Spleen (tissue), 11 donors: ENCODE measurements around the gene COL8A2. TPM values are rescaled to one million over a fixed set of nuclear protein-coding genes. Genes with fewer than 3 reads are reported as not detected.
"Not testable (repeated sequence)": the region's sequence is repeated elsewhere in the genome, so short reads cannot be mapped to it uniquely, and the experiment has no call there.

ENCODE experiments used
- DNase-seq: peaks from one replicate; pipeline ENCODE4 v3.0.0-alpha.2; 2020
- H3K27ac ChIP-seq, 8 donors: fragments of 200-600 bp; sonication (generic) in 7 of 8; 1 replicate in 4 of 8; 2 replicates in 4 of 8; pipeline versions ENCODE4 v1.5.0 to v1.8.0; 2016 to 2021; ENCODE audit warnings: inconsistent platforms in 4 of 8, mild to moderate bottlenecking in 4 of 8, moderate library complexity in 1 of 8
- H3K27me3 ChIP-seq, 7 donors: fragments of 200-600 bp; sonication (generic) in 6 of 7; replicated peaks in 1 of 7; 1 replicate in 4 of 7; 2 replicates in 3 of 7; pipeline versions ENCODE4 v1.5.0 to v1.8.0; 2016 to 2021; ENCODE audit warnings: inconsistent platforms in 3 of 7, mild to moderate bottlenecking in 1 of 7
- H3K36me3 ChIP-seq, 6 donors: fragments of 200-600 bp; sonication (generic) in 5 of 6; 1 replicate in 4 of 6; 2 replicates in 2 of 6; pipeline versions ENCODE4 v1.5.0 to v1.8.0; 2016 to 2021; ENCODE audit warnings: inconsistent platforms in 2 of 6
- H3K4me1 ChIP-seq, 6 donors: fragments of 200-600 bp; sonication (generic) in 5 of 6; 1 replicate in 3 of 6; 2 replicates in 3 of 6; pipeline versions ENCODE4 v1.5.0 to v1.8.0; 2016 to 2021; ENCODE audit warnings: inconsistent platforms in 3 of 6
- H3K4me3 ChIP-seq, 8 donors: fragments of 200-600 bp; sonication (generic) in 7 of 8; 1 replicate in 4 of 8; 2 replicates in 4 of 8; pipeline versions ENCODE4 v1.5.0 to v1.8.0; 2016 to 2021; ENCODE audit warnings: inconsistent platforms in 4 of 8, mild to moderate bottlenecking in 4 of 8, moderate library complexity in 2 of 8
- H3K9me3 ChIP-seq, 8 donors: fragments of 200-600 bp; sonication (generic) in 7 of 8; 1 replicate in 4 of 8; 2 replicates in 4 of 8; pipeline versions ENCODE4 v1.5.0 to v1.8.0; 2016 to 2021; ENCODE audit warnings: inconsistent platforms in 4 of 8
- POLR2A ChIP-seq, 3 donors: fragments of 450-650 bp; IDR thresholded peaks; one replicate each; pipeline ENCODE4 v1.5.1; 2017; ENCODE audit warnings: antibody characterized with exemption in 3 of 3, mild to moderate bottlenecking in 1 of 3
- POLR2AphosphoS5 ChIP-seq, 3 donors: sonication (generic); formaldehyde crosslinking; IDR thresholded peaks; one replicate each; pipeline ENCODE4 v1.5.1; 2017; ENCODE audit warnings: antibody characterized with exemption in 3 of 3
- WGBS, 5 donors: extraction: QIAGEN DNeasy Blood & Tissue Kit in 3 of 5; methylation state at CpG; one replicate each; pipeline versions ENCODE4 v1.1.5 to v1.1.7; 2013 to 2018; 5-methylcytosine and 5-hydroxymethylcytosine counted together
- intact Hi-C: fragments of 100-400 bp; cut with DNase I; formaldehyde crosslinking; loops from one replicate; pipeline ENCODE4 v1.15.0; 2023; ENCODE audit warnings: low total_unique reads
- polyA plus RNA-seq, 3 donors: library from polyadenylated mRNA; stranded (reverse); fragments of 200-250 nt; gene quantifications; one replicate each; pipeline ENCODE4 v1.2.1, GENCODE V29; 2013
- total RNA-seq, 7 donors: library from RNA; depleted of rRNA in 3 of 7; stranded (reverse); fragments of >200 nt in 3 of 7; fragmentation: NEBNext Ultra II Directional in 4 of 7; extraction: Animal tissue kit (Norgen Biotek cat#: 25700) in 4 of 7; gene quantifications; one replicate each; pipeline versions ENCODE4 v1.1.0 to v1.2.1, GENCODE V29; 2016 to 2021
- TF ChIP-seq, protein P1 (sequence below), 11 experiments: fragments of 200-600 bp in 7 of 11; fragments of 450-650 bp in 4 of 11; sonication (generic) in 4 of 11; IDR thresholded peaks in 8 of 11; conservative IDR thresholded peaks in 3 of 11; 1 replicate in 7 of 11; 2 replicates in 4 of 11; pipeline versions ENCODE4 v1.4.0 to v1.8.0; 2016 to 2021; ENCODE audit warnings: antibody characterized with exemption in 11 of 11, inconsistent platforms in 4 of 11, mild to moderate bottlenecking in 1 of 11
- donor health status: healthy with polysubstance abuse.
- donor health status: DM: no; HTN: no; CAD: no; lungs with moderate emphysema.
- donor health status: DM: no; HTN: no; CAD: no.
- donor health status: Bipolar disorder and iron deficiency.
- donor health status: healthy.
- donor health status: DM: no; HTN: no; CAD: no.
- donor health status: DM: yes; HTN: yes; CAD: no.

The COL8A2 gene
- total and polyA plus RNA-seq, 10 donors: 2.1 to 32.0 (median 9.9) TPM

DNA sequence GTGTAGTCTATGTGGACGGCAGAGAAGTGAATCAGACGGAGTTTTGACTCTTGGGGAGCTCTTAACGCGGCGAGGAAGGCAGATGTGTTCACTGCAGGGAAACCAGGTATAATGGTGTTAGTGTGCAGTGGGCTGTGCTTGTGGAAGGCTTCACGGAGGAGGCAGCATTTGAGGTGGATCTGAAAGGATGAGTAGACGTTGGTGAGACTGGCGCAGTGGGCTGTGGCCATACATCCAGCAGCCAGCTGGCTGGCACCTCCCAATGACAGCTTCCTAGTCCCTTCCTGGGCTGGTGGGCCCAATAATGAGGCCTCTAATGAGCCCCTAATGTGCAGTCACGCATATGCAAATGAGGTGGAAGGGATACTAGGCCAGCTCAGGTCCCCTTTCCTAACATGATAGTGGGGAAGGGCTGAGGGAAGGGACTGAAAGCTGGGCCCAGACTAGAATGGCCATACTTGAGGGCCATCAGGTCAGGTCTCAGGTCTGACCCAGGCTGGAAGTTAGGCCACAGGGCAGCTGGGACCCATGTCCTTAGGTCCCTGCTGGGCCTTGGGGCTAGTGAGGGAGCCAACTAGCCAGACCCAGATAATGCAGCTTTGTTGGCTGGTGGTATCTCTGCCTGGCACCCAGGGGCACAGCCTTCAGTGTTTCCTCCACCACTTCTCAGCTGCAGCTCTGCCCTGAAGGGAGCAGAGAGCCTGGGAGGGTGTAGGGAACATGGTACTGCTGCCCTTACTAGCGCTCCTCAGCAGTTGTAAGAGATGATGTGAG lies 34.8 kb upstream of the COL8A2 start:
- no peak for DNase-seq
- no peaks in the 10 kb centered on the region for H3K9me3 ChIP-seq
- peak overlapping the region in 3 of 8 donors; percentile 7 to 68 (median 30) for H3K4me3 ChIP-seq
- intact Hi-C loops: loop anchor here (10.0 kb wide), 2 partner anchors 65 to 125 kb away; partner anchors contain the start of gene THRAP3
- WGBS, 5 donors: 82 to 85% (median 82%) methylated on average over 10 of the region's 10 CpGs
- peak overlapping the region; percentile 86 to 100 (median 90) for H3K27ac ChIP-seq
- peaks cover 62 to 88% (median 84%) of the 10 kb centered on the region in 6 donors for H3K4me1 ChIP-seq
- TF ChIP-seq, protein P1, sequence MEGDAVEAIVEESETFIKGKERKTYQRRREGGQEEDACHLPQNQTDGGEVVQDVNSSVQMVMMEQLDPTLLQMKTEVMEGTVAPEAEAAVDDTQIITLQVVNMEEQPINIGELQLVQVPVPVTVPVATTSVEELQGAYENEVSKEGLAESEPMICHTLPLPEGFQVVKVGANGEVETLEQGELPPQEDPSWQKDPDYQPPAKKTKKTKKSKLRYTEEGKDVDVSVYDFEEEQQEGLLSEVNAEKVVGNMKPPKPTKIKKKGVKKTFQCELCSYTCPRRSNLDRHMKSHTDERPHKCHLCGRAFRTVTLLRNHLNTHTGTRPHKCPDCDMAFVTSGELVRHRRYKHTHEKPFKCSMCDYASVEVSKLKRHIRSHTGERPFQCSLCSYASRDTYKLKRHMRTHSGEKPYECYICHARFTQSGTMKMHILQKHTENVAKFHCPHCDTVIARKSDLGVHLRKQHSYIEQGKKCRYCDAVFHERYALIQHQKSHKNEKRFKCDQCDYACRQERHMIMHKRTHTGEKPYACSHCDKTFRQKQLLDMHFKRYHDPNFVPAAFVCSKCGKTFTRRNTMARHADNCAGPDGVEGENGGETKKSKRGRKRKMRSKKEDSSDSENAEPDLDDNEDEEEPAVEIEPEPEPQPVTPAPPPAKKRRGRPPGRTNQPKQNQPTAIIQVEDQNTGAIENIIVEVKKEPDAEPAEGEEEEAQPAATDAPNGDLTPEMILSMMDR (IDR thresholded peaks at IDR 0.05 in 8 of 11, conservative IDR thresholded peaks at IDR 0.05 in 3 of 11): no peak
- TF ChIP-seq POLR2AphosphoS5 (IDR thresholded peaks at IDR 0.05) (no peak), POLR2A (IDR thresholded peaks at IDR 0.05) (no peak)
- H3K36me3 ChIP-seq: peaks cover 0 to 14% (median 0%) of the 10 kb centered on the region in 6 donors
- no peaks in the 10 kb centered on the region for H3K27me3 ChIP-seq

DNA sequence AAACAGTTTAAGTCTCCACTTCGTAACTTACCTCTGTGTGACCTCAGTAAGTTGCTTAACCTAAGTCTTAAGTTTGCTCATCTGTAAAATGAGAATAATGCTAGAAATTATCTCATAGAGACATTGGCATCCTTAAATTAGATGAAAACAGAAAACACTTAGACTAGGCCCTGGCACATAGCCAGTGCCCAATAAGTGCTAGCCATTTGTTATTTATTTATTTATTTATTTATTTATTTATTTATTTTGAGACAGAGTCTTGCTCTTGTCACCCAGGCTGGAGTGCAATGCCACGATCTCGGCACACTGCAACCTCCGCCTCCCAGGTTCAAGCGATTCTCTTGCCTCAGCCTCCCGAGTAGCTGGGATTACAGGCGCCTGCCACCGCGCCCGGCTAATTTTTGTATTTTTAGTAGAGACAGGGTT lies 33.8 kb upstream of the COL8A2 start:
- not testable (repeated sequence) for H3K9me3 ChIP-seq, DNase-seq, H3K27me3 ChIP-seq
- peak overlapping the region in 7 of 8 donors; percentile 98 to 100 (median 98) for H3K27ac ChIP-seq
- intact Hi-C loops: loop anchor here (10.0 kb wide), 2 partner anchors 66 to 126 kb away; partner anchors contain the start of gene THRAP3
- peaks cover 64 to 87% (median 80%) of the 10 kb centered on the region in 6 donors for H3K4me1 ChIP-seq
- WGBS, 5 donors: 91 to 94% (median 93%) methylated on average over 10 of the region's 10 CpGs
- peak overlapping the region in 3 of 8 donors; percentile 95 to 97 (median 97) for H3K4me3 ChIP-seq
- peaks cover 0 to 14% (median 0%) of the 10 kb centered on the region in 6 donors for H3K36me3 ChIP-seq

DNA sequence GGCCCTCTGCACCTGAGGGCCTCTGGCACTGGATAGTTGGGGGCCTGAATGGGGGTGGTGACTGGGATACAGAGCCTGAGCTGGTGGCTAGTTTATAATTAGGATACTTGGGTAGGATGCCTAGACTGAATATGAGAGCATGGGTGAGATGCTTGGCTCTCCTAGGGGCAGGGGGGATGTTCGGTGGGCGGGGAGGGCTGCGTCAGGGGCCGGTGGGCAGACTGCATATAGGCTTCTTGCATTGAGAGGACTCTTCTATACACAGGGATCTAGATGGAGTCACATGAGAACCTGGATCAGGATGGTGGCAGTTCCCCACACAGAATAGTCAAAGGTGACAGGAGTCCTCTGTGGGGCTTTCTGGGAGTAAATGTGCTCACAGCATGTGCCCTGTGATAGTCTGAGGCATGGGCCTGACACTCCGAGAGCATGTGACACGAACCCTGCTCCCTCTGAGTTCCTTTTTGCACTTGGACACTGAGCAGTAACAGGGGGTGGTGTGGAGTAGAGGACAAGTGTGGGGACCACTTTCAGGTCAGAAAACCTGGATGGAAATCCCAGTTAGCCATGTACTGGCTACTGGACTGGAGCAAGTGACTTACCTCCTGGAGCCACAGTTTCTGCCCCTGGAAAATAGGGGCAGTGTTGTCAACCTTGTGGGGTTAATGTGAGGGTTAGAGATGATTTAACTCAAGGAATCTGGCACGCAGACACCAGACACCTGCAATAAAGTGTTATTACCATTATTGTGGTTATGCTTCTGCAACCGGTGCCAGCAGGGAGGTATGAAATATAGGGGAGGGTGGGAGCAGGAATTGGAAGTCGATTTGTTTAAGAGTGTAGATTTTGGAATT lies 33.2 kb upstream of the COL8A2 start:
- Histone ChIP-seq H3K4me3 (peak overlapping the region; percentile 88 to 98 (median 97)), H3K36me3 (peaks cover 0 to 14% (median 0%) of the 10 kb centered on the region in 6 donors), H3K27me3 (no peaks in the 10 kb centered on the region), H3K27ac (peak overlapping the region; percentile 98 to 100 (median 98)), H3K4me1 (peaks cover 61 to 87% (median 77%) of the 10 kb centered on the region in 6 donors), H3K9me3 (no peaks in the 10 kb centered on the region)
- DNase-seq: no peak
- TF ChIP-seq POLR2A (IDR thresholded peaks at IDR 0.05): no peak
- TF ChIP-seq POLR2AphosphoS5 (IDR thresholded peaks at IDR 0.05): no peak
- TF ChIP-seq, protein P1 (IDR thresholded peaks at IDR 0.05 in 8 of 11, conservative IDR thresholded peaks at IDR 0.05 in 3 of 11): no peak
- intact Hi-C loops: loop anchor here (10.0 kb wide), 2 partner anchors 67 to 127 kb away; partner anchors contain the start of gene THRAP3
- WGBS, 5 donors: 51 to 62% (median 58%) methylated on average over 9 of the region's 9 CpGs

DNA sequence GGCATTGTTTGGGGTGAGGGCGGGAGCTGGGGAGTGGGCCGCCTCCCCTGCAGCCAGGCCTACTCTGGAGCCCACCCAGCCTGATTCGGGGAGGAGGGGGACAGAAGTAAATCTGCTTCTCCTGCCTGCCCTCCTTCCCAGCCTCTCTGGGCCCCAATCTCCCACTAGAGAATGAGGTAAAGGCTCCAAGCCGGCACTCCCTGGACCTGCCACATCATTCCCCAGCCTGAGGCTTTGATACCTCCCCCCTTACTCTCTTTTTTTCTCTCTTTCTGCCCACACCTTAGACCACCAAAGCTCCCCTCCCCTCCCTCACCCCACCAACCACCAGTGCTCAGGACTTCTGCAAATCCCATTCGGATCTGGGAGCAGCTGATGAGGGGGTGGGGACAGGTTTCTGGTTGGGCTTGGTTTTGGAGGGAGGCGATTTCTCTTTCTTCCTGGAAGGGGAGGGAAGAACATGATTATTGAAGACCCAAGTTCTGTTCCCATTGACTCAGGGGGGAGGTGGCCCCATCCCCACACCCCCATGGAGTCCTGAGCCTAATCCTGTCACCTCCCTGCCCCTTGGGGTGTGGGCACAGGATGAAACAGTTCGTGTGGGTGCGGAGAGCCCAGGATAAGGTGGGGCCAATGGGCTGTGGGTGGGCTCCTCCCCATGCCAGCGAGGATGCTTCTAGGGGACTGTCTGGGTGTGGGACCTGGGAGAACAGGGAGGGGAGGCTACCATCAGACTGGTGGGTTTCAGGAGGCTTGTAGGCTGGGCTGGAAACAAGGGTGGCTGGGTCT lies 32.3 kb upstream of the COL8A2 start:
- TF ChIP-seq POLR2AphosphoS5 (IDR thresholded peaks at IDR 0.05) (no peak), POLR2A (IDR thresholded peaks at IDR 0.05) (no peak)
- TF ChIP-seq, protein P1 (IDR thresholded peaks at IDR 0.05 in 8 of 11, conservative IDR thresholded peaks at IDR 0.05 in 3 of 11): no peak
- peaks cover 0 to 14% (median 0%) of the 10 kb centered on the region in 6 donors for H3K36me3 ChIP-seq
- H3K9me3 ChIP-seq: no peaks in the 10 kb centered on the region
- no peak for DNase-seq
- intact Hi-C loops: loop anchor here (10.0 kb wide), 2 partner anchors 67 to 127 kb away; partner anchors contain the start of gene THRAP3
- H3K4me1 ChIP-seq: peaks cover 55 to 87% (median 75%) of the 10 kb centered on the region in 6 donors
- WGBS, 5 donors: 4 to 13% (median 11%) methylated on average over 9 of the region's 9 CpGs
- H3K4me3 ChIP-seq: peak overlapping the region; percentile 88 to 98 (median 97)
- H3K27ac ChIP-seq: peak overlapping the region; percentile 98 to 100 (median 98)
- no peaks in the 10 kb centered on the region for H3K27me3 ChIP-seq
